GM21390 (cell line): ENCODE results near the gene MAGEA9B.
"Not testable (repeated sequence)": the region's sequence is repeated elsewhere in the genome, so short reads cannot be mapped to it uniquely, and the experiment has no call there.

Experiments
- ATAC-seq: cut with Tn5 transposase; IDR thresholded peaks from one replicate; pipeline ENCODE4 v1.9.1; 2021; ENCODE audit not compliant: unreplicated experiment

Gene MAGEA9B

DNA sequence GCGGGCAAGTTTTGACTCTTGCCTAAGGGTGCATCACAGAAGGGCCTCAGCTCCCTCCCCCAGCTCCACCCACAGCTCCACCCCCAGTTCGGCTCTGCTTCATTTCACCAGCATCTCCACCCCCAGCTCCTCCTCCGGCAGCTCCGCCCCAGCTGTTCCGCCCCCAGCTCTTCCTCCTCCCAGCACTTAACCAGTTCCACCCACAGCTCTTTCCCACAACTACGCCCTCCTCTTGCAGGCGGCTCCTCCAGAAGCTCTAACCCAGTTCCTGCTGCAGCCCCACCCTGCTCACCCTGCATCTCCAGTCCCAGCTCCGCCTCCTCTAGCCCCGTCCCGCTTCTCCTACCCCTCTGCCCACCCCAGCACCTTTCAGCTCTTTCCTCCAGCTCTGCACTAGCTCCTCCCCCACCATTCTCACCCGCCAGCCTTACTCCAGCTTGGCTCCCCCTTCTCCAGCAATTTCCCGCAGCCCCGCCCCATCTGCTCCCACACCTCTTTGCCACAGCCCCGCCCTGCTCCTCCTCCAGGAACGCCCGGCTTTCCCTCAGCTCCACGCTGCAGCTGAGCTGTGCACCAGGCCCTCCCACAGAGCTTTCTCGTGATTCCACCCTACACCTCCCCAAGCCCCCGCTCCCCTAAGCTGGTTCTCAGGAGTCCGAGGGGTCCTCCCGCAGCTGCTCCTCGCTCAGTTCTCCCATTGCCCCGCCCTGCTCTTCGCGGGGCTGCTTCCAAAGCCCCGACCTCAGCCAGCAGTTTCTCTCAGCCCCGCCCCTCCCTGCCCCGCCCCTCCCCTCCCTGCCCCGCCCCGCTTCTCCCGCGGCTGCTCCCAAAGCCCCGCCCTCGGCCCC lies 47.8 kb downstream of the MAGEA9B start:
- ATAC-seq, result peak; percentile 47

DNA sequence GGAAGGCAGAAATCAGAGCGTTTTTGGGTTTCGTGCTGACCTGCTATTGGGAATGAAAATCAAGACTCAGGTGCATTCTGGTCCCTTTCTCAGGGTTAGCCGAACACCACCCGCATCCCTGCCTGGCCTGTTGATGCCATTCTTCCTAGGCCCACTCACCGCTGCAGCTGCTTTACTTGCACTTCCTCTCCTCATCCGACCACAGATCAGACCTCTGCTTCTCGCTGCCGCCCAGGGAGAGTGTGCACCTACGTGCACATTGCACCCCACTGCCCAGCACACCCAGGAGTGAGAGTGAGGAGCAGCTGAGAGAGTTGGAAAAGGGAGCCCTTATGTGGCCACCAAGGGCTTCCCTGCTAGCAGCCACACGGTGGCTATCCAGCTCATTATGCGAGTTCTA lies 49.8 kb downstream of the MAGEA9B start:
- not testable (repeated sequence) for ATAC-seq

DNA sequence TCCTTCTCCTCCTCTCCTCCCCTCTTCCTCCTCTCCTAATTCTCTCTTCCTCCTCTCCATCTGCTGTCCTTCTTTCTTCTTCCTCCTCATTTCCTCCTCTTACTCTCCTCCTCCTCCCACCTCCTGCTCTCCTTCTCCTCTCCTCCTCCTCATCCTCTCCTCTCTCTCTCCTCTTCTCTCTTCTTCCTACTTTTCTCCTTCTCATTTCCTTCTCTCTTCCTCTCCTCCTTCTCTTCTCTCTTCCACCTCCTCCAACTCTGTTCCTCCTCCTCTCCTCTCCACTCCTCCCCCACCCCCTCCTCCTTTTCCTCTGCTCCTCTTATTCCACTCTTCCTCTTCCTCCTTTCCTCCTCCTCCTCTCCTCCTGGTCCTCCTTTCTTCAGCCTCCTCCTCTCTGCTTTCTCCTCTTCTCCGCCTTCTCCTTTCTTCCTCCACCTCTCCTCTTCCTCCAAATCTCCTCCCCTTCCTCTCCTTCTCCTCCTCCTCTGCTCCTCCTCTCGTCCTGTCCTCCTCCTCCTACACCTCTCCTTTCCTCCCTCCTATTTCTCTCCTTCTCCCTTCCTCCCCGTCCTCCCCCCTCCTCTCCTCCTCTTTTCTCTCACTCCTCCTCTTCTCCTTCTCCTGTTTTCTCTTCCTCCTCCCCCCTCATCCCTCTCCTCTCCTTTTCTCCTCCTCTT lies 52.2 kb downstream of the MAGEA9B start:
- ATAC-seq, result not testable (repeated sequence)

DNA sequence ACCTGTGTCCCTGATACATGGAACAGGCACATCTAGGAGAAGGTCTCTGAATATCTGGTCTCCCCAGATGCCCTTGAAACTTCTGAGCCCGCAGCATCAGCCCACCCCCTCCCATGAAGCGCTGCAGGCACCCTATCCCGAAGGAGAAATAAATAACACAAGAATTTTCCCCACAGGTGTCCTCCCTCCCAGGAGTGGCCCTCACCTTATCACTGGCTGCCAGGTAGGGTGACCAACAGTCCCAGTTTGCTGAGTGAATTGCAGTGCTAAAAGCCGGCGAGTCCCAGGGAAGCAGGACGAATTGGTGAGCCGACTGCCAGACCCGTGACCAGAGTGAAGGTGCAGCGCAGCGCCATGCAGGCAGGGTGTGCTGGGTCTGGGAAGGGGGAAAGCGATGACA lies 53.3 kb downstream of the MAGEA9B start:
- not testable (repeated sequence) for ATAC-seq

DNA sequence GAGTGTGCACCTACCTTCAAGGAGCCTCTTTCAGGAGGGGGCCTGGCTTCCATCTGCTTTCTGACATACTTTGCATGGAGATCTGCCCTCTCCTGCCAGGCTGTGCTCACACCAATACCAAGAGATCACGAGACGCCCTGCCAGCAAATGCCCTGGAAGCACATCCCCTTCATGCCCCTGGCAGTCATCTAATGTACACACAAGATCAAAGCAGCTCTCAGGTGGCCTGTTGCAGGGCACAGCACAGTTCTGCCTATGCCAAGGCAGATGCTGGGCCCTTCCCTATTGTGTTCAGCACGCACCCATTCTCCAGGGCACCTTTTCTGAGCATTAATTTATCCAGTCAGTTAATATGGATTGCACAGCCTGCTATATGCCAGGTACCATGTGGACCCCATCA lies 54.4 kb downstream of the MAGEA9B start:
- ATAC-seq, result not testable (repeated sequence)
